DMS53 treated with DMSO at 0.1 percent for 48 hours (cell line): Measurements from ENCODE around the gene PLSCR5.
A peak's percentile ranks its signal among the peaks of the same experiment; 100 is the strongest.

Experiments used
- DNase-seq: peaks from one replicate; lab custom pipeline; 2025; ENCODE audit not compliant: unreplicated experiment; lab: John Stamatoyannopoulos, UW

The PLSCR5 gene

GRCh38 chr3:146605106-146605505 is at the start of gene PLSCR5:
TSS of gene PLSCR5 (minus strand) at chr3:146605346. CDS start at chr3:146605212, 134 bp downstream.
- DNase-seq, result no peak

- no peak for DNase-seq
Measured at GRCh38 chr3:146653978-146654377, 48.8 kb upstream of the PLSCR5 start.

GRCh38 chr3:146650691-146651442 is 45.7 kb upstream of the PLSCR5 start:
- DNase-seq, result no peak

- no peak for DNase-seq
Measured at GRCh38 chr3:146646261-146646660, 41.1 kb upstream of the PLSCR5 start.

GRCh38 chr3:146640955-146641867 is 36.1 kb upstream of the PLSCR5 start:
- DNase-seq, result peak; percentile 33

GRCh38 chr3:146640361-146640760 is 35.2 kb upstream of the PLSCR5 start:
- DNase-seq, result no peak

GRCh38 chr3:146638718-146639117 is 33.6 kb upstream of the PLSCR5 start:
- DNase-seq, result no peak

GRCh38 chr3:146637871-146638270 is 32.7 kb upstream of the PLSCR5 start:
- DNase-seq, result no peak

GRCh38 chr3:146636881-146637280 is 31.7 kb upstream of the PLSCR5 start:
- no peak for DNase-seq

GRCh38 chr3:146634346-146634745 is 29.2 kb upstream of the PLSCR5 start:
- DNase-seq, result no peak

GRCh38 chr3:146628671-146629070 is 23.5 kb upstream of the PLSCR5 start:
- no peak for DNase-seq

- DNase-seq, result no peak
Measured at GRCh38 chr3:146626403-146627122, 21.4 kb upstream of the PLSCR5 start.

GRCh38 chr3:146625186-146625775 is 20.1 kb upstream of the PLSCR5 start:
- peak; percentile 17 for DNase-seq

- DNase-seq, result no peak
Measured at GRCh38 chr3:146621723-146622122, 16.6 kb upstream of the PLSCR5 start.

GRCh38 chr3:146612015-146612414 is 6.9 kb upstream of the PLSCR5 start:
- DNase-seq, result no peak

- DNase-seq, result no peak
Measured at GRCh38 chr3:146611096-146611495, 6.0 kb upstream of the PLSCR5 start.

- no peak for DNase-seq
Measured at GRCh38 chr3:146598535-146598934, 6.6 kb downstream of the PLSCR5 start.

GRCh38 chr3:146594843-146595482 is 10.2 kb downstream of the PLSCR5 start:
- no peak for DNase-seq

GRCh38 chr3:146593776-146594175 is 11.4 kb downstream of the PLSCR5 start:
- no peak for DNase-seq

GRCh38 chr3:146590521-146590920 is 14.6 kb downstream of the PLSCR5 start:
- DNase-seq, result no peak
